Measurements from ENCODE around the gene PDE4D. TPM values are rescaled to one million over a fixed set of nuclear protein-coding genes. Genes with fewer than 3 reads are reported as not detected.

The PDE4D gene
- total and polyA plus RNA-seq, 2 experiments from 2014 or later = 21.9 to 54.2 TPM

GRCh38 chr5:58940446-58940845 lies 953.1 kb downstream of the PDE4D start:
- no peak overlapping the region for H3K4me3 ChIP-seq
- TF ChIP-seq CTCF (IDR thresholded peaks at IDR 0.05; ENCODE audit: low read depth, low read length) = no peak
- DNase-seq (ENCODE audit: low read depth in 1 of 2, low spot score in 1 of 2) = peak in 1 of 2 donors; percentile 87
- no peaks in the 10 kb centered on the region for H3K4me1 ChIP-seq (ENCODE audit: low read depth)
- no peak overlapping the region for H3K27ac ChIP-seq
- no peaks in the 10 kb centered on the region for H3K9me3 ChIP-seq (ENCODE audit: low read depth)
- no peaks in the 10 kb centered on the region for H3K27me3 ChIP-seq
- no peaks in the 10 kb centered on the region for H3K36me3 ChIP-seq

- no peak for TF ChIP-seq CTCF (IDR thresholded peaks at IDR 0.05; ENCODE audit: low read depth, low read length)
- DNase-seq (ENCODE audit: low read depth in 1 of 2, low spot score in 1 of 2) = no peak
- Histone ChIP-seq H3K4me3 (no peak overlapping the region), H3K9me3 (ENCODE audit: low read depth) (no peaks in the 10 kb centered on the region), H3K4me1 (ENCODE audit: low read depth) (no peaks in the 10 kb centered on the region), H3K27me3 (no peaks in the 10 kb centered on the region), H3K36me3 (no peaks in the 10 kb centered on the region), H3K27ac (no peak overlapping the region)
These were observed 953.9 kb downstream of the PDE4D start for GRCh38 chr5:58939664-58940063.

GRCh38 chr5:58938563-58939424 lies 954.7 kb downstream of the PDE4D start:
- TF ChIP-seq CTCF (IDR thresholded peaks at IDR 0.05; ENCODE audit: low read depth, low read length) = no peak

DNA sequence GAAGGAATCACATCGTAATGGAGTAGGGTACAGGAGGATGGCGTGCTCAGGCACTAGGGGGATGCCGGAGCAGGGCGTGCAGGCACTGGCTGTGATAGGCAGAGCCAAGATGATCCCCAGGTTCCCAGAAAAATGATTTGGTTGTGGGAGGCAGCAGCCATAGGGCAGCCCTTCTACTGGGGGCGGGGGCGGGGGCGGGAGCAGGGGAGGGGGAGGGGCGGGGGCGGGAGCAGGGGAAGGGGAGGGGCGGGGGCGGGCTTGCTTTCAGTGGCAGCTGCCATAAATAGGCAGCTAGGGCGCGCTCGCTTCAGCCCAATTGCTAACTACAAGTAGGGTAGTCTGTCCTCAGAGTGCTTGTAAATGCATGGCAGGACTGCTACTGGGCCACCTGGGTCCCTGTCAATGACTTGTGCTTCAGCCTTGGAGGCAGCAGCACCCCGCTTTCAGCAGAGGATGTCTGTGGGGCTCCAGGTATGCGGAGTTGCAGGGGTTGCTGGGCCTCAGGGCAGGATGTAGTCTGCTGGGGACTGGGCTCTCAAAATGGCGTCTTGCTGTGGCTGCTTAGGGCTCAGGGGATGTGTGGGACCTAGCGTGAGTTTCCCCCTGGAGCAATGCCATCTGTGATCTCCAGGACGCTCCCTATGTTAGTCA lies 956.4 kb downstream of the PDE4D start:
- no peak for TF ChIP-seq CTCF (IDR thresholded peaks at IDR 0.05; ENCODE audit: low read depth, low read length)
- no peak overlapping the region for H3K4me3 ChIP-seq
- no peak overlapping the region for H3K27ac ChIP-seq
- no peaks in the 10 kb centered on the region for H3K36me3 ChIP-seq
- no peaks in the 10 kb centered on the region for H3K27me3 ChIP-seq
- H3K4me1 ChIP-seq (ENCODE audit: low read depth) = no peaks in the 10 kb centered on the region
- no peak for DNase-seq (ENCODE audit: low read depth in 1 of 2, low spot score in 1 of 2)
- H3K9me3 ChIP-seq (ENCODE audit: low read depth) = no peaks in the 10 kb centered on the region

More at GRCh38 chr5:58938563-58939424, 954.7 kb downstream of the PDE4D start:
- Histone ChIP-seq H3K4me1 (ENCODE audit: low read depth) (no peaks in the 10 kb centered on the region), H3K9me3 (ENCODE audit: low read depth) (no peaks in the 10 kb centered on the region), H3K36me3 (no peaks in the 10 kb centered on the region), H3K4me3 (no peak overlapping the region), H3K27me3 (no peaks in the 10 kb centered on the region), H3K27ac (no peak overlapping the region)
- DNase-seq (ENCODE audit: low read depth in 1 of 2, low spot score in 1 of 2) = no peak

GRCh38 chr5:58934629-58935097 lies 958.9 kb downstream of the PDE4D start:
- Histone ChIP-seq H3K36me3 (no peaks in the 10 kb centered on the region), H3K4me1 (ENCODE audit: low read depth) (no peaks in the 10 kb centered on the region), H3K9me3 (ENCODE audit: low read depth) (no peaks in the 10 kb centered on the region), H3K27ac (no peak overlapping the region), H3K4me3 (no peak overlapping the region), H3K27me3 (no peaks in the 10 kb centered on the region)
- no peak for TF ChIP-seq CTCF (IDR thresholded peaks at IDR 0.05; ENCODE audit: low read depth, low read length)
- DNase-seq (ENCODE audit: low read depth in 1 of 2, low spot score in 1 of 2) = peak in 1 of 2 donors; percentile 14

Data from cardiac muscle cell (in vitro differentiated cells and primary cell).